ENCODE measurements around the gene DEFB113. TPM values are rescaled to one million over a fixed set of nuclear protein-coding genes. Genes with fewer than 3 reads are reported as not detected.

The DEFB113 gene
- total and polyA plus RNA-seq, 10 of the 15 experiments (the other 5 are each of a cell fraction or from before 2014, with no cell fraction given): not detected

GRCh38 chr6:49919935-49920644 is 49.3 kb downstream of the DEFB113 start:
- no peak overlapping the region for H3K27ac ChIP-seq (ENCODE audit: control insufficient read depth, insufficient read depth)
- H3K9me3 ChIP-seq (replicated peaks; ENCODE audit: control insufficient read depth, insufficient read depth, low read length): no peaks in the 10 kb centered on the region
- 3% methylated on average over 5 of the region's 5 CpGs for WGBS (ENCODE audit: insufficient coverage, insufficient replicate concordance, low lambda C conversion rate, missing lambda C conversion rate)
- DNase-seq (ENCODE audit: low read depth, low spot score) (no peak), FAIRE-seq (no peak), ATAC-seq (no peak)
- BruUV-seq (replicated peaks): no TSS peak
- H3K27me3 ChIP-seq (replicated peaks in 1 of 2; ENCODE audit: control insufficient read depth in 2 of 2, insufficient read depth in 2 of 2, low read length in 1 of 2): no peaks in the 10 kb centered on the region
- TF ChIP-seq HDAC6 (IDR thresholded peaks at IDR 0.05; ENCODE audit: unreplicated experiment) (no peak), RAD51 (IDR thresholded peaks at IDR 0.05) (no peak), TBL1XR1 (IDR thresholded peaks at IDR 0.05; ENCODE audit: low read depth, low read length) (no peak), E4F1 (IDR thresholded peaks at IDR 0.05; ENCODE audit: borderline replicate concordance, partially characterized antibody) (no peak), SMAD1 (IDR thresholded peaks at IDR 0.05; ENCODE audit: low read depth, partially characterized antibody) (no peak), TAF1 (IDR thresholded peaks at IDR 0.05; ENCODE audit: borderline replicate concordance, low read depth, low read length) (no peak), ZBTB4 (CRISPR knock-in tag; IDR thresholded peaks at IDR 0.05) (no peak), EP300 (IDR thresholded peaks at IDR 0.05; ENCODE audit: borderline replicate concordance in 1 of 2, control insufficient read depth in 1 of 2, low read depth in 2 of 2, low read length in 2 of 2) (no peak), ZNF687 (IDR thresholded peaks at IDR 0.05) (no peak), WRNIP1 (IDR thresholded peaks at IDR 0.05; ENCODE audit: borderline replicate concordance, low read depth, low read length) (no peak), EZH2 (IDR thresholded peaks at IDR 0.05; ENCODE audit: borderline replicate concordance, control insufficient read depth, low read depth, low read length) (no peak), KAT2A (conservative IDR thresholded peaks at IDR 0.05; ENCODE audit: control insufficient read depth, low read depth, low read length) (no peak), GABPA (IDR thresholded peaks at IDR 0.05; ENCODE audit: low read depth) (no peak), BMI1 (IDR thresholded peaks at IDR 0.05; ENCODE audit: borderline replicate concordance) (no peak)
- RAD21 ChIA-PET (ENCODE audit: unreplicated experiment): no interaction called here
- POLR2A ChIA-PET: interaction anchor here (0.6 kb wide), 1 partner anchor 604 kb away, joined by 3 read pairs; no protein-coding TSS in a partner anchor
- H3K4me1 ChIP-seq (ENCODE audit: control insufficient read depth, insufficient read depth, low read length): no peaks in the 10 kb centered on the region
- no peak overlapping the region for H3K4me2 ChIP-seq (ENCODE audit: control insufficient read depth, insufficient read depth)
- H3K4me3 ChIP-seq: no peak overlapping the region
- CTCF ChIA-PET: no interaction called here
- no peaks in the 10 kb centered on the region for H3K79me2 ChIP-seq (ENCODE audit: control insufficient read depth, insufficient read depth, low read length)
- no peak overlapping the region for H3K9ac ChIP-seq (ENCODE audit: control insufficient read depth, insufficient read depth, low read length)
- intact Hi-C loops (cut with micrococcal nuclease; ENCODE audit: unreplicated experiment) (no loop called here), in situ Hi-C loops (cut with MboI) (no loop called here)
- H4K20me1 ChIP-seq (ENCODE audit: control insufficient read depth, insufficient read depth): no peaks in the 10 kb centered on the region
- SMC1A ChIA-PET (ENCODE audit: uncharacterized antibody, unreplicated experiment): no interaction called here
- no peaks in the 10 kb centered on the region for H3K36me3 ChIP-seq (ENCODE audit: control insufficient read depth in 2 of 2, insufficient read depth in 2 of 2, low read length in 1 of 2)
- H2AFZ ChIP-seq (ENCODE audit: control insufficient read depth, low read depth, low read length): no peak overlapping the region

Data from GM12878 (cell line).